Measurements from ENCODE around the gene BIRC7. TPM values are rescaled to one million over a fixed set of nuclear protein-coding genes. Genes with fewer than 3 reads are reported as not detected.

BIRC7 gene
- total and polyA plus RNA-seq, 2 donors (not counting 3 experiments of a cell fraction or from before 2014, with no cell fraction given): not detected

GRCh38 chr20:63224412-63225081, 11.2 kb upstream of the BIRC7 start:
- H3K27me3 ChIP-seq (ENCODE audit: control insufficient read depth in 2 of 2, insufficient read depth in 2 of 2, low read length in 2 of 2): peaks cover 0 to 5% of the 10 kb centered on the region in 2 experiments
- H3K4me2 ChIP-seq (ENCODE audit: insufficient read depth, low read length): no peak overlapping the region
- intact Hi-C loops (cut with micrococcal nuclease): loop anchor here (5.0 kb wide), 1 partner anchor 68 kb away; the partner anchor contains the start of gene COL20A1
- no TSS peak for BruUV-seq (replicated peaks)
- no peak overlapping the region for H3K9ac ChIP-seq (replicated peaks; ENCODE audit: extremely low read depth, insufficient read depth, low read length)
- no peak overlapping the region for H2AFZ ChIP-seq (ENCODE audit: low read depth, low read length)
- dilution Hi-C loops (cut with MboI; ENCODE audit: extremely low pct_ligation_motif_present, low sequenced_read_pairs): no loop called here
- FAIRE-seq (no peak), DNase-seq (ENCODE audit: low read depth, low spot score) (no peak)
- H3K27ac ChIP-seq (ENCODE audit: insufficient read depth, low read depth, low read length): no peak overlapping the region
- no peaks in the 10 kb centered on the region for H3K36me3 ChIP-seq (ENCODE audit: control insufficient read depth in 2 of 2, extremely low read depth in 1 of 2, insufficient read depth in 2 of 2, low read length in 2 of 2)
- H3K79me2 ChIP-seq (ENCODE audit: control insufficient read depth, insufficient read depth, low read length): no peaks in the 10 kb centered on the region
- H3K9me3 ChIP-seq (replicated peaks; ENCODE audit: control insufficient read depth, insufficient read depth, low read length): no peaks in the 10 kb centered on the region
- CTCF ChIA-PET: interaction anchor here (0.8 to 4.8 kb wide), 27 partner anchors 9 to 216 kb away, joined by 3 to 116 read pairs (median 9); partner anchors contain the start of genes ARFGAP1, BIRC7, COL20A1 and NKAIN4
- TF ChIP-seq JUN (IDR thresholded peaks at IDR 0.05; ENCODE audit: borderline replicate concordance, insufficient read depth, insufficient read length, low read depth) (no peak), EZH2 (IDR thresholded peaks at IDR 0.05; ENCODE audit: borderline replicate concordance, low read depth, low read length, severe bottlenecking) (no peak), GATA2 (IDR thresholded peaks at IDR 0.05; ENCODE audit: insufficient read depth, insufficient read length, low read depth, low read length) (no peak), POLR2AphosphoS5 (IDR thresholded peaks at IDR 0.05; ENCODE audit: insufficient read depth, low read depth, low read length) (no peak), CTCF (IDR thresholded peaks at IDR 0.05; ENCODE audit: extremely low read depth in 1 of 2, insufficient read depth in 1 of 2, low read depth in 1 of 2, low read length in 2 of 2) (no peak), POLR2A (IDR thresholded peaks at IDR 0.05; ENCODE audit: low read depth, low read length) (no peak), MYC (IDR thresholded peaks at IDR 0.05; ENCODE audit: low read depth, low read length) (no peak), FOS (IDR thresholded peaks at IDR 0.05; ENCODE audit: borderline replicate concordance, insufficient read depth, low read length) (no peak)
- TF ChIP-seq, protein P1, sequence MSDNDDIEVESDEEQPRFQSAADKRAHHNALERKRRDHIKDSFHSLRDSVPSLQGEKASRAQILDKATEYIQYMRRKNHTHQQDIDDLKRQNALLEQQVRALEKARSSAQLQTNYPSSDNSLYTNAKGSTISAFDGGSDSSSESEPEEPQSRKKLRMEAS (IDR thresholded peaks at IDR 0.05; ENCODE audit: insufficient read depth, insufficient read length): no peak
- no peaks in the 10 kb centered on the region for H3K4me1 ChIP-seq (ENCODE audit: control insufficient read depth, extremely low read depth, insufficient read depth, low read length)
- no peak overlapping the region for H3K4me3 ChIP-seq (replicated peaks in 1 of 3; ENCODE audit: insufficient read depth in 1 of 3, low read depth in 1 of 3, low read length in 3 of 3)
- no peaks in the 10 kb centered on the region for H3K9me1 ChIP-seq (replicated peaks; ENCODE audit: control insufficient read depth, extremely low read depth, insufficient read depth, low read length)
- POLR2A ChIA-PET: no interaction called here
- H4K20me1 ChIP-seq (replicated peaks; ENCODE audit: control insufficient read depth, extremely low read depth, insufficient read depth, low read length): no peaks in the 10 kb centered on the region

All from endothelial cell of umbilical vein (primary cell).